Endothelial cell of hepatic sinusoid (primary cell): Measurements from ENCODE around the gene SPACA5B.
"Not testable (repeated sequence)": the region's sequence is repeated elsewhere in the genome, so short reads cannot be mapped to it uniquely, and the experiment has no call there.

Experiments used
- in situ Hi-C: cut with HindIII; loops from 2 replicates; pipeline ENCODE4 v1.10.0; 2017; ENCODE audit warnings: low sequenced_read_pairs

SPACA5B gene

GRCh38 chrX:48130326-48130725 lies at the start of gene SPACA5B:
Gene SPACA5B, plus strand, starts transcription at chrX:48130626. Its CDS starts 62 bp downstream, at chrX:48130688.
- in situ Hi-C loops: not testable (repeated sequence)

GRCh38 chrX:48083212-48083611 lies 47.2 kb upstream of the SPACA5B start:
- in situ Hi-C loops: no loop called here

- in situ Hi-C loops: no loop called here
Observed at GRCh38 chrX:48083706-48084105, 46.7 kb upstream of the SPACA5B start.

- in situ Hi-C loops: no loop called here
Observed at GRCh38 chrX:48086082-48086481, 44.3 kb upstream of the SPACA5B start.

- in situ Hi-C loops: no loop called here
Observed at GRCh38 chrX:48090123-48090522, 40.3 kb upstream of the SPACA5B start.

- in situ Hi-C loops: not testable (repeated sequence)
Observed at GRCh38 chrX:48092558-48092957, 37.9 kb upstream of the SPACA5B start.

- in situ Hi-C loops: no loop called here
Observed at GRCh38 chrX:48101443-48101842, 29.0 kb upstream of the SPACA5B start.

- in situ Hi-C loops: no loop called here
Observed at GRCh38 chrX:48102874-48103374, 27.5 kb upstream of the SPACA5B start.

- in situ Hi-C loops: no loop called here
Observed at GRCh38 chrX:48107717-48108116, 22.7 kb upstream of the SPACA5B start.

- in situ Hi-C loops: not testable (repeated sequence)
Observed at GRCh38 chrX:48125286-48125685, 5.1 kb upstream of the SPACA5B start.

- in situ Hi-C loops: not testable (repeated sequence)
Observed at GRCh38 chrX:48132308-48132844, 1.9 kb downstream of the SPACA5B start.

- in situ Hi-C loops: not testable (repeated sequence)
Observed at GRCh38 chrX:48139076-48139475, 8.7 kb downstream of the SPACA5B start.

GRCh38 chrX:48141810-48142508 lies 11.5 kb downstream of the SPACA5B start:
- in situ Hi-C loops: not testable (repeated sequence)

GRCh38 chrX:48142697-48143096 lies 12.3 kb downstream of the SPACA5B start:
- in situ Hi-C loops: not testable (repeated sequence)

- in situ Hi-C loops: no loop called here
Observed at GRCh38 chrX:48153769-48154168, 23.3 kb downstream of the SPACA5B start.

- in situ Hi-C loops: no loop called here
Observed at GRCh38 chrX:48154796-48155195, 24.4 kb downstream of the SPACA5B start.

GRCh38 chrX:48156014-48156413 lies 25.6 kb downstream of the SPACA5B start:
- in situ Hi-C loops: no loop called here

GRCh38 chrX:48165241-48165640 lies 34.8 kb downstream of the SPACA5B start:
- in situ Hi-C loops: no loop called here

- in situ Hi-C loops: not testable (repeated sequence)
Observed at GRCh38 chrX:48166322-48166721, 35.9 kb downstream of the SPACA5B start.

- in situ Hi-C loops: no loop called here
Observed at GRCh38 chrX:48179691-48180090, 49.3 kb downstream of the SPACA5B start.

- in situ Hi-C loops: no loop called here
Observed at GRCh38 chrX:48180811-48181210, 50.4 kb downstream of the SPACA5B start.

GRCh38 chrX:48181882-48182281 lies 51.5 kb downstream of the SPACA5B start:
- in situ Hi-C loops: not testable (repeated sequence)
